Karpas-422 (cell line): Measurements from ENCODE around the gene PDK2. TPM values are rescaled to one million over a fixed set of nuclear protein-coding genes. Genes with fewer than 3 reads are reported as not detected.
A peak's percentile ranks its signal among the peaks of the same experiment; 100 is the strongest.

ENCODE experiments used
- DNase-seq: peaks from one replicate; pipeline ENCODE4 v3.0.0-alpha.2; 2015
- H2AFZ ChIP-seq: fragments of 200-600 bp; sonication (generic); 2 replicates; pipeline ENCODE4 v1.6.1; 2014; ENCODE audit warnings: antibody characterized with exemption, low read length, mixed read lengths
- H3K27ac ChIP-seq: fragments of 200-600 bp; sonication (generic); 2 replicates; pipeline ENCODE4 v1.5.1; 2014; ENCODE audit warnings: mild to moderate bottlenecking, low read length, moderate library complexity
- H3K27me3 ChIP-seq: fragments of 200-600 bp; sonication (generic); 2 replicates; pipeline ENCODE4 v1.6.1; 2014; ENCODE audit warnings: low read length, mixed read lengths
- H3K36me3 ChIP-seq: fragments of 200-600 bp; sonication (generic); 2 replicates; pipeline ENCODE4 v1.6.1; 2014; ENCODE audit warnings: low read length, mixed read lengths; ENCODE audit not compliant: insufficient read depth
- H3K4me1 ChIP-seq: fragments of 200-600 bp; sonication (generic); 2 replicates; pipeline ENCODE4 v1.6.1; 2014; ENCODE audit warnings: mild to moderate bottlenecking, low read length, mixed read lengths
- H3K4me2 ChIP-seq: fragments of 200-600 bp; sonication (generic); 2 replicates; pipeline ENCODE4 v1.6.1; 2014; ENCODE audit warnings: low read length, low read depth, mild to moderate bottlenecking; ENCODE audit not compliant: poor library complexity, severe bottlenecking
- H3K4me3 ChIP-seq: fragments of 200-600 bp; sonication (generic); 2 replicates; pipeline ENCODE4 v1.5.1; 2014; ENCODE audit warnings: mild to moderate bottlenecking, antibody characterized with exemption, low read length, mixed read lengths
- H3K79me2 ChIP-seq: fragments of 200-600 bp; sonication (generic); 2 replicates; pipeline ENCODE4 v1.6.1; 2014; ENCODE audit warnings: mild to moderate bottlenecking, low read length, mixed read lengths
- H3K9ac ChIP-seq: fragments of 200-600 bp; sonication (generic); 2 replicates; pipeline ENCODE4 v1.6.0; 2014; ENCODE audit warnings: low read length
- H3K9me2 ChIP-seq: fragments of 200-600 bp; sonication (generic), shearing (Covaris generic); replicated peaks from 2 replicates; pipeline ENCODE4 v1.6.0; 2014; ENCODE audit warnings: mild to moderate bottlenecking, low read length, moderate library complexity; ENCODE audit not compliant: insufficient read depth
- H3K9me3 ChIP-seq: fragments of 300-700, 200-600 bp; sonication (generic); 2 replicates; pipeline ENCODE4 v1.6.1; 2014; ENCODE audit warnings: low read length, mixed read lengths
- H4K20me1 ChIP-seq: fragments of 200-600 bp; sonication (generic); 2 replicates; pipeline ENCODE4 v1.6.1; 2014; ENCODE audit warnings: mild to moderate bottlenecking, antibody characterized with exemption, low read length, low read depth; ENCODE audit not compliant: insufficient read depth
- total RNA-seq: library from RNA; depleted of rRNA; stranded (reverse); fragments of >200 nt; shearing (Covaris generic); gene quantifications from 2 replicates; pipeline ENCODE4 v1.2.3, GENCODE V29; 2014; ENCODE audit warnings: low replicate concordance; rRNA removed

The PDK2 gene
- total RNA-seq, 1 experiment from 2014 or later: not detected

- no peaks in the 10 kb centered on the region for H3K27me3 ChIP-seq
- no peaks in the 10 kb centered on the region for H3K36me3 ChIP-seq
- no peaks in the 10 kb centered on the region for H3K79me2 ChIP-seq
- H3K27ac ChIP-seq: no peak overlapping the region
- no peaks in the 10 kb centered on the region for H3K9me3 ChIP-seq
- no peak overlapping the region for H3K4me2 ChIP-seq
- H3K9ac ChIP-seq: no peak overlapping the region
- H2AFZ ChIP-seq: no peak overlapping the region
- H3K9me2 ChIP-seq: no peaks in the 10 kb centered on the region
- peaks cover 17% of the 10 kb centered on the region for H3K4me1 ChIP-seq
- H3K4me3 ChIP-seq: no peak overlapping the region
- no peak for DNase-seq
- H4K20me1 ChIP-seq: no peaks in the 10 kb centered on the region
These were observed 62.7 kb downstream of the PDK2 start for GRCh38 chr17:50157891-50158290.

GRCh38 chr17:50161023-50161910, 66.1 kb downstream of the PDK2 start:
- H3K4me2 ChIP-seq: peak overlapping the region; percentile 72
- no peaks in the 10 kb centered on the region for H3K9me3 ChIP-seq
- H3K4me3 ChIP-seq: peak overlapping the region; percentile 64
- H3K27me3 ChIP-seq: no peaks in the 10 kb centered on the region
- no peaks in the 10 kb centered on the region for H3K79me2 ChIP-seq
- H2AFZ ChIP-seq: peak overlapping the region; percentile 84
- H4K20me1 ChIP-seq: no peaks in the 10 kb centered on the region
- H3K4me1 ChIP-seq: peaks cover 21% of the 10 kb centered on the region
- no peaks in the 10 kb centered on the region for H3K9me2 ChIP-seq
- H3K36me3 ChIP-seq: no peaks in the 10 kb centered on the region
- H3K9ac ChIP-seq: peak overlapping the region; percentile 68
- DNase-seq: peak; percentile 96
- no peak overlapping the region for H3K27ac ChIP-seq

Other genes with a start within 250 kb of the PDK2 start
- not detected in 2 replicates for gene TAC4, start 247.3 kb upstream of the PDK2 start, total RNA-seq
- gene DLX4, start 126.2 kb upstream of the PDK2 start, total RNA-seq: not detected in 2 replicates
- gene DLX3, start 100.1 kb upstream of the PDK2 start, total RNA-seq: 0.22 TPM in 1 of 2 replicates, not detected in the other
- gene ITGA3, start 39.2 kb upstream of the PDK2 start, total RNA-seq: 1.0 and 1.6 TPM in 2 replicates
- not detected in 2 replicates for gene SAMD14, start 34.8 kb downstream of the PDK2 start, total RNA-seq
- gene PPP1R9B, start 55.3 kb downstream of the PDK2 start, total RNA-seq: 41.0 and 106 TPM in 2 replicates
- not detected in 2 replicates for gene SGCA, start 70.7 kb downstream of the PDK2 start, total RNA-seq
- gene COL1A1, start 106.3 kb downstream of the PDK2 start, total RNA-seq: not detected in 2 replicates
- not detected in 2 replicates for gene TMEM92, start 179.1 kb downstream of the PDK2 start, total RNA-seq